Small intestine (tissue), 7 donors: ENCODE results near the gene SSH2. TPM values are rescaled to one million over a fixed set of nuclear protein-coding genes. Genes with fewer than 3 reads are reported as not detected.
A peak's percentile ranks its signal among the peaks of the same experiment; 100 is the strongest.

Experiments
- DNase-seq, 2 donors: peaks; one replicate each; pipeline versions ENCODE4 v3.0.0 to v3.0.0-alpha.2; 2013
- FAIRE-seq: peaks from 2 replicates; lab custom pipeline; 2012; peaks lifted over from hg19 to GRCh38; lab: Jason Lieb, UNC
- H3K27ac ChIP-seq, 3 donors: one replicate each; pipeline ENCODE4 v1.5.1; 2013; ENCODE audit warnings: low read length in 2 of 3, mild to moderate bottlenecking in 2 of 3, control low read depth in 1 of 3, inconsistent platforms in 1 of 3, low read depth in 1 of 3, moderate library complexity in 1 of 3
- H3K27me3 ChIP-seq, 3 donors: one replicate each; pipeline ENCODE4 v1.6.1; 2013; ENCODE audit warnings: low read length in 3 of 3, inconsistent platforms in 1 of 3; ENCODE audit not compliant: control insufficient read depth in 3 of 3, insufficient read depth in 3 of 3
- H3K36me3 ChIP-seq, 3 donors: one replicate each; pipeline ENCODE4 v1.6.1; 2013; ENCODE audit warnings: low read length in 3 of 3, inconsistent platforms in 1 of 3, low read depth in 1 of 3, mild to moderate bottlenecking in 1 of 3, moderate library complexity in 1 of 3; ENCODE audit not compliant: control insufficient read depth in 3 of 3, insufficient read depth in 2 of 3
- H3K4me1 ChIP-seq, 3 donors: one replicate each; pipeline ENCODE4 v1.6.1; 2013; ENCODE audit warnings: low read length in 2 of 3, inconsistent platforms in 1 of 3, low read depth in 1 of 3, mild to moderate bottlenecking in 1 of 3, moderate library complexity in 1 of 3; ENCODE audit not compliant: control insufficient read depth in 3 of 3, insufficient read depth in 2 of 3
- H3K4me3 ChIP-seq, 3 donors: one replicate each; pipeline ENCODE4 v1.5.1; 2013; ENCODE audit warnings: low read length in 3 of 3, control low read depth in 1 of 3, inconsistent platforms in 1 of 3, low read depth in 1 of 3, mild to moderate bottlenecking in 1 of 3, moderate library complexity in 1 of 3
- H3K9me3 ChIP-seq, 2 donors: one replicate each; pipeline ENCODE4 v1.6.1; 2013; ENCODE audit warnings: low read depth in 1 of 2, low read length in 1 of 2; ENCODE audit not compliant: control insufficient read depth in 2 of 2, insufficient read depth in 1 of 2
- WGBS, 3 donors: extraction: QIAGEN DNeasy Blood & Tissue Kit; methylation state at CpG; one replicate each; pipeline ENCODE4 v1.1.7; 2013; 5-methylcytosine and 5-hydroxymethylcytosine counted together
- polyA plus RNA-seq, 4 donors: library from polyadenylated mRNA; stranded (reverse) in 3 of 4; unstranded in 1 of 4; fragments of 200-250 nt in 3 of 4; fragments of 120-200 nt in 1 of 4; gene quantifications; one replicate each; pipeline versions ENCODE4 v1.2.1 to v1.2.3, GENCODE V29; 2013
- donor health status: healthy with polysubstance abuse.
- donor health status: control.
- donor health status: control.
- donor health status: Bipolar disorder and iron deficiency.
- donor health status: healthy.

The SSH2 gene
- polyA plus RNA-seq, 4 donors: 11.6 to 18.9 (median 13.6) TPM

GRCh38 chr17:29628644-29629043 lies 301.4 kb downstream of the SSH2 start:
- Histone ChIP-seq H3K9me3 (no peaks in the 10 kb centered on the region), H3K27ac (no peak overlapping the region), H3K27me3 (peaks cover 0 to 5% (median 0%) of the 10 kb centered on the region in 3 donors), H3K36me3 (peaks cover 5 to 23% (median 16%) of the 10 kb centered on the region in 3 donors), H3K4me1 (no peaks in the 10 kb centered on the region), H3K4me3 (no peak overlapping the region)
- FAIRE-seq (no peak), DNase-seq (no peak)
- WGBS, 3 donors: 87 to 95% (median 89%) methylated on average over 2 of the region's 2 CpGs

- Histone ChIP-seq H3K27me3 (peaks cover 0 to 12% (median 0%) of the 10 kb centered on the region in 3 donors), H3K4me1 (peaks cover 0 to 4% (median 0%) of the 10 kb centered on the region in 3 donors), H3K36me3 (peaks cover 5 to 23% (median 16%) of the 10 kb centered on the region in 3 donors), H3K4me3 (no peak overlapping the region), H3K9me3 (no peaks in the 10 kb centered on the region), H3K27ac (no peak overlapping the region)
- 98 to 100% (median 100%) methylated on average over 1 of the region's 1 CpG for WGBS, 3 donors
- no peak for DNase-seq
- FAIRE-seq: no peak
Measured at GRCh38 chr17:29627951-29628350, 302.1 kb downstream of the SSH2 start.

GRCh38 chr17:29625037-29625750 lies 304.8 kb downstream of the SSH2 start:
- Histone ChIP-seq H3K4me3 (no peak overlapping the region), H3K27ac (no peak overlapping the region)

GRCh38 chr17:29624586-29624985 lies 305.4 kb downstream of the SSH2 start:
- H3K36me3 ChIP-seq: peaks cover 0 to 2% (median 0%) of the 10 kb centered on the region in 3 donors
- peaks cover 0 to 44% (median 0%) of the 10 kb centered on the region in 3 donors for H3K27me3 ChIP-seq
- no peaks in the 10 kb centered on the region for H3K9me3 ChIP-seq
- no peak overlapping the region for H3K27ac ChIP-seq
- peaks cover 0 to 7% (median 0%) of the 10 kb centered on the region in 3 donors for H3K4me1 ChIP-seq
- FAIRE-seq (no peak), DNase-seq (no peak)
- 71 to 81% (median 73%) methylated on average over 4 of the region's 4 CpGs for WGBS, 3 donors
- no peak overlapping the region for H3K4me3 ChIP-seq

More at GRCh38 chr17:29625037-29625750, 304.8 kb downstream of the SSH2 start:
- DNase-seq: no peak
- Histone ChIP-seq H3K4me1 (peaks cover 0 to 7% (median 0%) of the 10 kb centered on the region in 3 donors), H3K27me3 (peaks cover 0 to 38% (median 0%) of the 10 kb centered on the region in 3 donors), H3K9me3 (no peaks in the 10 kb centered on the region), H3K36me3 (peaks cover 0 to 2% (median 1%) of the 10 kb centered on the region in 3 donors)
- 82 to 94% (median 87%) methylated on average over 8 of the region's 8 CpGs for WGBS, 3 donors
- FAIRE-seq: no peak

- FAIRE-seq (no peak), DNase-seq (no peak)
- H3K4me1 ChIP-seq: peaks cover 0 to 7% (median 0%) of the 10 kb centered on the region in 3 donors
- H3K36me3 ChIP-seq: peaks cover 0 to 2% (median 0%) of the 10 kb centered on the region in 3 donors
- peak overlapping the region in 1 of 3 donors; percentile 40 for H3K4me3 ChIP-seq
- 39 to 51% (median 46%) methylated on average over 4 of the region's 4 CpGs for WGBS, 3 donors
- H3K9me3 ChIP-seq: no peaks in the 10 kb centered on the region
- no peak overlapping the region for H3K27ac ChIP-seq
- peaks cover 0 to 57% (median 0%) of the 10 kb centered on the region in 3 donors for H3K27me3 ChIP-seq
Measured at GRCh38 chr17:29623283-29623647, 306.8 kb downstream of the SSH2 start.

GRCh38 chr17:29622337-29623282 lies 307.4 kb downstream of the SSH2 start, which contains the start of gene CORO6:
CORO6 (minus strand) TSS chr17:29622912; CDS start chr17:29621421, 1,491 bp downstream.
- no peak for FAIRE-seq
- Histone ChIP-seq H3K36me3 (no peaks in the 10 kb centered on the region), H3K27ac (no peak within 1 kb of the TSS), H3K27me3 (peaks cover 0 to 63% (median 0%) of the 10 kb centered on the region in 3 donors), H3K9me3 (no peaks in the 10 kb centered on the region), H3K4me1 (peaks cover 0 to 13% (median 0%) of the 10 kb centered on the region in 3 donors), H3K4me3 (peak within 1 kb of the TSS; percentile 40 to 49 (median 41))
- peak; percentile 32 to 68 for DNase-seq
- 2 to 3% (median 3%) methylated on average over 69 to 77 of the region's 77 CpGs for WGBS, 3 donors

GRCh38 chr17:29621751-29622194 lies 308.3 kb downstream of the SSH2 start:
- H3K4me1 ChIP-seq: peaks cover 0 to 21% (median 0%) of the 10 kb centered on the region in 3 donors
- WGBS, 3 donors: 72 to 77% (median 75%) methylated on average over 8 of the region's 8 CpGs
- FAIRE-seq (no peak), DNase-seq (no peak)
- peaks cover 0 to 72% (median 0%) of the 10 kb centered on the region in 3 donors for H3K27me3 ChIP-seq
- no peaks in the 10 kb centered on the region for H3K36me3 ChIP-seq
- H3K4me3 ChIP-seq: no peak overlapping the region
- no peaks in the 10 kb centered on the region for H3K9me3 ChIP-seq
- no peak overlapping the region for H3K27ac ChIP-seq
